ENCODE data around the gene FBLN5.

DNA sequence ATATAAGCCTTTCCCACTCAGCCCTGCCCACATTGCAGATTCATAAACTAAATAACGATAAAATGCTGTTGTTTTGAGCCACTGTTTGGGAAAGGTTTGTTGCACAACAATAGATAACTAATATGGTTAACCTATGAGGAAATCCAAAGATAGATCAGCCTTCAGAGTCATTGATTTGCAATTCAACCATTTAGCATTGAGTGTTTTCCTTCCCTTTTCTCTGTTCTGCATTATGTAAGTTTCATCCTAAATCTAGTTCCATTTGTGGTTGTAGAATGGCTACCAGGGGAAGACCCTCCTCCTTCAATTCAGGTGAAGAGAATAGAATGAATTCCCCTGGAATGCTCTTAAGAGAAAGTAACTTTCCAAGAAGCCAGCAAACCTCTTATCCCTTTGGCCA lies 99.8 kb downstream of the FBLN5 start:
- no peak for TF ChIP-seq CTCF (IDR thresholded peaks at IDR 0.05; ENCODE audit: poor library complexity)
- no peak for TF ChIP-seq EZH2phosphoT487 (IDR thresholded peaks at IDR 0.05; ENCODE audit: low read depth, severe bottlenecking, unreplicated experiment)
- no peak for TF ChIP-seq EZH2 (IDR thresholded peaks at IDR 0.05; ENCODE audit: borderline replicate concordance)

Data from hepatocyte (in vitro differentiated cells).